HL-60/S4 (cell line): Measurements from ENCODE around the gene FAM200C.
"Not testable (repeated sequence)": the region's sequence is repeated elsewhere in the genome, so short reads cannot be mapped to it uniquely, and the experiment has no call there.

ENCODE experiments used
- in situ Hi-C: fragments of 300-500 bp; cut with MboI; formaldehyde crosslinking; loops from 2 replicates; pipeline ENCODE4 v1.14.3; 2022; ENCODE audit warnings: low sequenced_read_pairs

The FAM200C gene

DNA sequence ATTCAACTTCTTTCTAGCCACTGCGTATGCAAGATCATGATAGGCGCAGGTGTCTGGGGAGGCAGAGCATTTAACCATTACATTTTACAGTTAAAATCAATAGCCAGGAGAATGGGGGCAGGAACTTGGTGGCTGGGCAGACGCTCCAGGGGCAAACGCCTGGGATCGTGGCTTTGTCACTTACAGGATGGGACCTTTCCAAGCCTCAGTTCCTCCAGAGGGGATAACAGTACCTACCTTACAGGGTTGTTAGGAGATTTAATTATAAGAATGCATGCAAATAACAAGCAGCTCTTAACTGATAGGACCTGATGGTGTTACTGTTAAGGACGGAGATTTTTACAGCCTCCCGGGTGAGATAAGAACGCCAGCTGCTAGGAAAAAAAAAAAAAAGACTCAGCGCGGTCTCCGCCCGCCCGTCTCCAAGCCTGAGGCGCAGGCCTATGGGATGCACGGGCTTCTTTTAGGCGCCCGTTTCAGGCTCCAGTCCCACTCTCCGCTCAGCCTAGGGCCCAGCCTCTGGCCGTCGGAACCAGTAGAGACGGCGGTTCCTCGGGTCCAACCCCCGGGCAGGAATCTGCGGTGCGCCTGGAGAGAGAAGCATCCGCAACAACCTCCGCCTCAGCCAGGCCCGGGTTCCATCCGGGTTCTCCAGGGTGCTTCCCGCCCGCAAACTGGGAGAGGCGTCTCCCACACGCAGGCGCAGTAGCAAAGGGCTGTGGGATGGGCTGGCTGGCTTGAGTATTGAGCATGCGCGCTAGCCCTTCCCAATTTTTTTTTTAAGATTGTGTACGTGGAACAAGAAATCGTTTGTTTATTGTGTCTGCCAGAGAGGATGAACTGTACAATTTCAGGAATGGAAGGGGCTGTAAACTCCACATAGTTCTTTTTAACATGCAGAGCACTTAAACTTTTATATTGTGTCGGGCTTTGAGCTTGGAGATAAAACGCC is at the start of gene FAM200C:
Gene FAM200C (minus strand): TSS at position 653 of the 952 bp plus-strand sequence. CDS start 4,564 bp downstream, outside the sequence.
- in situ Hi-C loops = no loop called here

GRCh38 chr5:160449458-160449857 is 49.6 kb upstream of the FAM200C start:
- in situ Hi-C loops = no loop called here

DNA sequence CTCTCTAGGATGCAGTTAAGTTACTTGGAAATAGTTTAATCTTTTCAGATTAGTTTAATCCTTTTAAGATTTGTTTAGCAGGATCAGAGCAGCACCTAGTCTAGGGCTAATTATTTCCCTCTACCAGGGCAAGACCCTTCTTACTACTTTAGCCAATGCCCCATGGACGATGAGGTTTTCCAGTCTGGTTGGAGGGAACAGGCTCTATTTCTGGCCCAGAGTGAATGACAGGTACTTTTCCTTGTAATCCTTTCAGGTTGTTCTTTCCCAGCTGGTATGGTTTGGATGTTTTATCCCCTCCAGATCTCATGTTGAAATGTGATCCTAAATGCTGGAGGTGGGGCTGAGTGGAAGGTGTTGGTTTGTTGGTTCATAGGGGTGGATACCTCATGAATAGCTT is 49.0 kb upstream of the FAM200C start:
- in situ Hi-C loops = no loop called here

GRCh38 chr5:160445751-160446150 is 45.9 kb upstream of the FAM200C start:
- in situ Hi-C loops = no loop called here

GRCh38 chr5:160445132-160445531 is 45.3 kb upstream of the FAM200C start:
- in situ Hi-C loops = no loop called here

DNA sequence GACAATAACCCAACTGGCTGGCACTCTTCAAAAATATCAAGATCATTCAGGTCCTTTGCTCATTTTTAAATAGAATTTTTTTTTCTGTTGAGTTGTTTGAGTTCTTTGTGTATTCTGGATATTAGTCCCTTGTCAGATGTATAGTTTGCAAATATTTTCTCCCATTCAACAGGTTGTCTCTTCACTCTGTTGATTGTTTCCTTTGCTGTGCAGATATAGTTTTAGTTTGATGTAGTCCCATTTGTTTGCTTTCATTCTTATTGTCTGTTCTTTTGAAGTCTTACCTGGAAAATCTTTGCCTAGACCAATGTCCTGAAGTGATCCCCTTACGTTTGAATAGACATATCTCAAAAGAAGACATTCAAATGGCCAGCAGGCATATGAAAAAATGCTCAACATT is 44.6 kb upstream of the FAM200C start:
- in situ Hi-C loops = no loop called here

GRCh38 chr5:160442824-160443431 is 43.1 kb upstream of the FAM200C start:
- in situ Hi-C loops = no loop called here

- in situ Hi-C loops = no loop called here
Measured at GRCh38 chr5:160441311-160441781, 41.5 kb upstream of the FAM200C start.

DNA sequence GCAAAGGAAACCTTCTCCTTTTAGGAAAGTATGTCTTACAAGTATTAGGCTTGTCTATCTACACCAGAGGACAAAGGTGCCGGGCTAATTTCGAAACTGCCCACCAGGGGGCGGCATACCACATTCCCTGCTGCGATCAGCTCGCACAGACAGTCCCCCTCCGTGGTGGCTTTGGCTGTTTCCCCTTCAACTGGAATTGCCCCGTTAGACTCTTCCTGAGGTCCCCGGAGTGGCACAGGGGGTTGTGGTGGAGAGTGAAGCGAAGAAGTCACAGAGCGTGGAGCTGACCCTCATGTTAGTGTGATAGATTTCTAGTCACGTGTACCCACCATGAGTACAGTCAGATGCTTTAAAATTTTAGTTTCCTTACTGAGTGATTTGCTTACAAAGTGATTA is 39.3 kb upstream of the FAM200C start:
- in situ Hi-C loops = no loop called here

- in situ Hi-C loops = no loop called here
Measured at GRCh38 chr5:160438316-160439204, 38.7 kb upstream of the FAM200C start.

DNA sequence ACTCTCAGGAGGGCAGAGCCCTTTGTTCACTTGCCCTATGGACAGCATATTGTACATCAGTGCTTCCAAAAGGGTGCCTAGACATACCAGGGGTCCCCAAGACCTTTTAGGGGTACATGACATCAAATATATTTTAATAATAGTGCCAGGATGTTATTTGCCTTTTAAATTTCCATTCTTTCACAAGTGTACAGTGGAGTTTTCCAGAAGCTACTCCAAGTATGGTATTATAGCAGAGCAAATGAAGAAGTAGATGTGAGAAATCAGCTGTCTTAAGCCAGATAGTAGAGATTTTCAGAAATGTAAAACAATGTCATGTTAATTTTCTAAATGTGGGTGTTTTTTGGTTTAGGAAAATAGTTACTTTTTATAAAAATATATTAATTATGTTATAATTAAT is 37.4 kb upstream of the FAM200C start:
- in situ Hi-C loops = no loop called here

- in situ Hi-C loops = not testable (repeated sequence)
Measured at GRCh38 chr5:160436661-160437060, 36.8 kb upstream of the FAM200C start.

DNA sequence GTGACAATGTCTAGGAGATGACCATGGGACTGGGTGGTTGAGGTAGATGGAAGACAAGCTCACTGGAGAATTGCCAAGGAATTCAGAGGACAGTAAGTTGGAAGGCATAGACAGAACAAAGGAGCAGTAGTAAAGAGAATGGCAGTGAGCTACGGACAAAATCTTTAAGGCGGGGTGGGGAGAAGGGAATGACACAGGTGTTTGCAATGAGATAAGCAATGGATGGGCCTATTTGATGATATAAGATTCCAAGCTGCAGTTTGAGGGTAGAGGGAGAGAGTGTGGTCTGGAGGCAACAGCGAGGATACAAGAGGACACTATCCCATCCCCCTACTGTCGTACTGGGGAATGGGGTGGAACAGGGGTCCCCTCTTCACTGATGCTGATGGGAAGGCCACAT is 36.2 kb upstream of the FAM200C start:
- in situ Hi-C loops = no loop called here

GRCh38 chr5:160435532-160435931 is 35.7 kb upstream of the FAM200C start:
- in situ Hi-C loops = no loop called here

DNA sequence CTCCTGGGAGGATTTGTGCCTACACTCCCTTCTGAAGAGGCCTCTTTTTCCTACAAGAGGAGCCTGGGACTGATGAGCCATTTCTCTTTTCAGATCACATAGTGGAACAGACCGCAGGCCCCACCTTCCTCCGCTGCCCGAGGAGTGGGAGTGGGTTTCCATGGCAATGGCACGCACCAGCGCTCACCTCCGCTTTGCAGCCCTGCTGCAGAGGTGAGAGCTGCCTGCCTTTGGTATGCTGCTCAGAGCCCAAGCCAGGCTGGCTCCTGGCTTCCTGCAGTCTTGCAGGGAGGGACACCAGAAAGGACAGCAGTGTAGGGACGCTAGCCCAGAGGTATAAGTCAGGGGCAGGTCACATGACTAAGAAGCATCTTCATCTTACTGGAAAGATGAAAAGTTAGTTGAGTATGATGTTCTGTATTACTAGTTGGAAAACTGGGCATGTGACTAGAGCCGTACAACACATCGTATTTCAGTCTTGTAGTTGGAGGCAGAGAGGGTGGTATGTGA is 34.2 kb upstream of the FAM200C start:
- in situ Hi-C loops = no loop called here

DNA sequence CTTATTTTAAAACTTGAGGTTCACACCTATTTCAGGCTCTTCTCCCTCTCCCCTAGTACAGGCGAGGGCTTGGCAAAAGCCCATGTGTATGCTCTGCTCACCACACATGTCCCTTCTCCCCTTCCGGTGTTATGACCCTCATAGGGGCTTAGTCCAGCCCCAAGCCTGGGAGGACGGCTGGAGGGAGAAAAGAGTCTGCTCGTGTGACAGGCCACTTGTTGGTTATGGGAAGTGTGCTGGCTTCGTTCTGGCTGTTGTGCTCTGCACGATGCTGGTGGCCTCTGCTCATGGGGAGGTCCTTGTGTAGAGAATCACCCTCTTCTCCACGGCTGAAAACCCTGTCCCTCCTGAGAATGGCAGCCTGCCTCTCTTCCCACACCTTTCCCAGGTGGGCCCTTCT is 32.9 kb upstream of the FAM200C start:
- in situ Hi-C loops = no loop called here

GRCh38 chr5:160432196-160432595 is 32.3 kb upstream of the FAM200C start:
- in situ Hi-C loops = no loop called here

DNA sequence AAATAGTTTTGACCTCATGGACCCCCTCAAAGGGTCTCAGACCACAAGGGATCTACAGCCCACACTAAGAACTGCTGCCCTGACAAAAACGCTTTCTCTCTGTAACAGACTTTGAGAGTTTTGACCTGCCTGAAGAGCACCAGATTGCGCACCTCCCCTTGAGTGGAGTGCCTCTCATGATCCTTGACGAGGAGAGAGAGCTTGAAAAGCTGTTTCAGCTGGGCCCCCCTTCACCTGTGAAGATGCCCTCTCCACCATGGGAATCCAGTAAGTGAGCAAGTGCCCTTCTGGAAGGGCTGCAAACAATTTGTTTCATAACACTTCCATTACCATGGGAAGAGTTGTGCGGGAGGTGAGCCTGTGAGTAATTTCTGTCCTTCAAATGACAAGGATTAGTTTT is 27.8 kb upstream of the FAM200C start:
- in situ Hi-C loops = no loop called here

DNA sequence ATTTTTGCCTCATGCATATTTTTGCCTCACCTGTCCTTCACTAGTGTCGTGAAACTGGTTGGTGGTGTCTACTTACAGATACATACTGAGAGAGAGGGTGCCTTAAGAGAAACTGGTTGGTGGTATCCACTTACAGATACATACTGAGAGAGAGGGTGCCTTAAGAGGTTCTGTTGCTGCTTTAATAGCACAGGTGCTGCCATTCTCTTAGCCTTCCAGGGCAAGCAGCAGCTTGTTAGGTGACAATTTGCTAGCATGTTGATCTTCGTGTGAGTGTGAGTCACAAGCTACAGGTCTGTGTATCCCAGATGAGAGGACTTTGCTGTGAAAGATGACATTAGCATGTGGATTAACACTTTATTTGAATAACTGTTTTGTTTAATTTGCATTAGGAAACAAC is 23.2 kb upstream of the FAM200C start:
- in situ Hi-C loops = no loop called here

DNA sequence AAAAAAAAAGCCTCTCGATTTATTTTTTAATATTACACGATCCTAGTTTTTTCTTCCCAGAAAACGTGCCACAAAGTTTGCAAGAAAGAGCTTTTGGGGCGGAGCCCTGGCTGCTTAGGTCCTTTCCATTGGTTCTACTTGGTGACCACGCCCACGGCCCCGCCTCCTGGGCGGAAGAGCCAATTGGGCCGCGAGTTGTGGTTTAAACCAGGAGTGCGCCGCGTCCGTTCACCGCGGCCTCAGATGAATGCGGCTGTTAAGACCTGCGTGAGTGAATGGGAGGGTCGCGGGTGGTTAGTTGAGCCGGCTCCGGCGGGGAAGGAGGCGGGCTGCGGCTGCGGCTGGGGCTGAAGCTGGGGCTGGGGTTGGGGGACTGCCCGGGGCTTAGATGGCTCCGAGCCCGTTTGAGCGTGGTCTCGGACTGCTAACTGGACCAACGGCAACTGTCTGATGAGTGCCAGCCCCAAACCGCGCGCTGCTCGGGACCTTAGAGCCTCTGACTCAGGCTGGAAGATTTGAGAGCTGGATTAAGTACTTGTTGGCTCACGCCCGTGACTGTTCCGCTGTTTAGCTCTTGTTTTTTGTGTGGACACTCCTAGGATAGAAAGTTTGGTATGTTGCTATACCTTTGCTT is 21.9 kb upstream of the FAM200C start, which contains the start of gene PTTG1:
Gene PTTG1 (plus strand): TSS at position 231 of the 634 bp plus-strand sequence. CDS start 458 bp downstream, outside the sequence.
- in situ Hi-C loops = no loop called here

DNA sequence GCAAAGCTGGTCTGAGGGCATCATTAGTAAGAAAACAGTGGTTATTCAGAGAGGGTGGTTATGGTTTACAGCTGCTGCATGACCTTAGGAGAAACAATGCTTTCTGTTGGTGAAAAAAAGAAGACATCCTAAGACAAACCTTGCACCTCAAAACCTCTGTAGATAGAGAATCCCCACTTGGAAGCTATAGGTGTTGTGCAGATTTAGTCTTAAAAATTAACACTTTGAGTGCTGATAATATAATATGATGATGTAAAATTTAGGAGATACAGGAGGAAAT is 20.4 kb upstream of the FAM200C start:
- in situ Hi-C loops = no loop called here
